ENCODE measurements around the gene ATP2A1.

GRCh38 chr16:28869201-28869600 lies 9.1 kb upstream of the ATP2A1 start:
- TF ChIP-seq POLR2A (IDR thresholded peaks at IDR 0.05), result no peak
- TF ChIP-seq, protein P1, sequence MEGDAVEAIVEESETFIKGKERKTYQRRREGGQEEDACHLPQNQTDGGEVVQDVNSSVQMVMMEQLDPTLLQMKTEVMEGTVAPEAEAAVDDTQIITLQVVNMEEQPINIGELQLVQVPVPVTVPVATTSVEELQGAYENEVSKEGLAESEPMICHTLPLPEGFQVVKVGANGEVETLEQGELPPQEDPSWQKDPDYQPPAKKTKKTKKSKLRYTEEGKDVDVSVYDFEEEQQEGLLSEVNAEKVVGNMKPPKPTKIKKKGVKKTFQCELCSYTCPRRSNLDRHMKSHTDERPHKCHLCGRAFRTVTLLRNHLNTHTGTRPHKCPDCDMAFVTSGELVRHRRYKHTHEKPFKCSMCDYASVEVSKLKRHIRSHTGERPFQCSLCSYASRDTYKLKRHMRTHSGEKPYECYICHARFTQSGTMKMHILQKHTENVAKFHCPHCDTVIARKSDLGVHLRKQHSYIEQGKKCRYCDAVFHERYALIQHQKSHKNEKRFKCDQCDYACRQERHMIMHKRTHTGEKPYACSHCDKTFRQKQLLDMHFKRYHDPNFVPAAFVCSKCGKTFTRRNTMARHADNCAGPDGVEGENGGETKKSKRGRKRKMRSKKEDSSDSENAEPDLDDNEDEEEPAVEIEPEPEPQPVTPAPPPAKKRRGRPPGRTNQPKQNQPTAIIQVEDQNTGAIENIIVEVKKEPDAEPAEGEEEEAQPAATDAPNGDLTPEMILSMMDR (IDR thresholded peaks at IDR 0.05), result no peak
